ENCODE measurements around the gene PKM.

DNA sequence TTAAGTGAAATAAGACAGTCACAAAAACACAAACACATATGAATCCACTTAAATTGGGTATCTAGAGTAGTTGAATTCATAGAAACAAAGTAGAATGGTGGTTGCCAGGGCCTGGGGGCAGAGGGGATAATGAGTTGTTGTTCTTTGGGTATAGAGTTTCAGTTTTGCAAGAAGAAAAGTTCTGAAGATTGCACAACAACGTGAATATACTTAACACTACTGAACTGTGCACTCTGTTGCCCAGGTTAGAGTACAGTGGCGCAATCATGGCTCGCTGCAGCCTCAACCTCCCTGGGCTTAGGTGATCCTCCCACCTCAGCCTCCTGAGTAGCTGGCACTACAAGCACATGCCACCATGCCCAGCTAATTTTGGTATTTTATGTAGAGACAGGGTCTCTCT is 48.3 kb downstream of the PKM start:
- TF ChIP-seq EP300 (IDR thresholded peaks at IDR 0.05; ENCODE audit: low read depth) (no peak), POLR2AphosphoS5 (IDR thresholded peaks at IDR 0.05) (no peak), POLR2A (IDR thresholded peaks at IDR 0.05) (no peak)
- TF ChIP-seq, protein P1, sequence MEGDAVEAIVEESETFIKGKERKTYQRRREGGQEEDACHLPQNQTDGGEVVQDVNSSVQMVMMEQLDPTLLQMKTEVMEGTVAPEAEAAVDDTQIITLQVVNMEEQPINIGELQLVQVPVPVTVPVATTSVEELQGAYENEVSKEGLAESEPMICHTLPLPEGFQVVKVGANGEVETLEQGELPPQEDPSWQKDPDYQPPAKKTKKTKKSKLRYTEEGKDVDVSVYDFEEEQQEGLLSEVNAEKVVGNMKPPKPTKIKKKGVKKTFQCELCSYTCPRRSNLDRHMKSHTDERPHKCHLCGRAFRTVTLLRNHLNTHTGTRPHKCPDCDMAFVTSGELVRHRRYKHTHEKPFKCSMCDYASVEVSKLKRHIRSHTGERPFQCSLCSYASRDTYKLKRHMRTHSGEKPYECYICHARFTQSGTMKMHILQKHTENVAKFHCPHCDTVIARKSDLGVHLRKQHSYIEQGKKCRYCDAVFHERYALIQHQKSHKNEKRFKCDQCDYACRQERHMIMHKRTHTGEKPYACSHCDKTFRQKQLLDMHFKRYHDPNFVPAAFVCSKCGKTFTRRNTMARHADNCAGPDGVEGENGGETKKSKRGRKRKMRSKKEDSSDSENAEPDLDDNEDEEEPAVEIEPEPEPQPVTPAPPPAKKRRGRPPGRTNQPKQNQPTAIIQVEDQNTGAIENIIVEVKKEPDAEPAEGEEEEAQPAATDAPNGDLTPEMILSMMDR (IDR thresholded peaks at IDR 0.05): no peak

All from transverse colon (tissue), 4 donors.